OCI-LY7 (cell line): Measurements from ENCODE around the gene DBI. TPM values are rescaled to one million over a fixed set of nuclear protein-coding genes. Genes with fewer than 3 reads are reported as not detected.

Experiments
- BruUV-seq: library from RNA; stranded (reverse); fragments of 400-500 nt; replicated peaks from 2 replicates; lab custom pipeline; 2021; lab: Mats Ljungman, UMichigan
- CTCF ChIA-PET: fragments of 300-600 bp; sonication (Branson Sonifier 250); formaldehyde crosslinking; loops from one replicate; lab custom pipeline; 2022; ENCODE audit warnings: antibody characterized with exemption; ENCODE audit not compliant: unreplicated experiment; lab: Charles Lee
- POLR2A ChIA-PET: fragments of 300-600 bp; sonication (Branson Sonifier 250); formaldehyde crosslinking; loops from one replicate; lab custom pipeline; 2022; ENCODE audit warnings: antibody characterized with exemption; lab: Charles Lee
- DNase-seq: peaks from one replicate; pipeline ENCODE4 v3.0.0-alpha.2; 2015; ENCODE audit warnings: low spot score
- H2AFZ ChIP-seq: fragments of 200-600 bp; sonication (generic), shearing (Covaris generic); 2 replicates; pipeline ENCODE4 v1.6.1; 2014; ENCODE audit warnings: mild to moderate bottlenecking, antibody characterized with exemption, low read length, moderate library complexity
- H3K27ac ChIP-seq: fragments of 200-600 bp; sonication (generic); 2 replicates; pipeline ENCODE4 v1.5.1; 2014; ENCODE audit warnings: mixed run types, low read depth, mild to moderate bottlenecking, moderate library complexity, low read length, inconsistent platforms; ENCODE audit not compliant: poor library complexity, severe bottlenecking
- H3K36me3 ChIP-seq: fragments of 200-600 bp; sonication (generic); 2 replicates; pipeline ENCODE4 v1.6.1; 2014; ENCODE audit warnings: mild to moderate bottlenecking, antibody characterized with exemption, low read length, moderate library complexity, mixed read lengths; ENCODE audit not compliant: insufficient read depth
- H3K4me1 ChIP-seq: fragments of 200-600 bp; sonication (generic); 2 replicates; pipeline ENCODE4 v1.5.1; 2014; ENCODE audit warnings: mild to moderate bottlenecking, low read length; ENCODE audit not compliant: insufficient read depth, poor library complexity, severe bottlenecking
- H3K4me2 ChIP-seq: fragments of 200-600 bp; sonication (generic); 2 replicates; pipeline ENCODE4 v1.6.1; 2014; ENCODE audit warnings: mild to moderate bottlenecking, low read length
- H3K4me3 ChIP-seq: fragments of 200-600 bp; sonication (generic); 2 replicates; pipeline ENCODE4 v1.5.1; 2014; ENCODE audit warnings: mild to moderate bottlenecking, low read depth, low read length; ENCODE audit not compliant: poor library complexity, severe bottlenecking
- H3K79me2 ChIP-seq: fragments of 200-600 bp; sonication (generic); 2 replicates; pipeline ENCODE4 v1.6.1; 2016; ENCODE audit warnings: low read depth, mild to moderate bottlenecking, low read length, moderate library complexity, mixed read lengths; ENCODE audit not compliant: insufficient read depth
- H3K9me2 ChIP-seq: fragments of 200-600 bp; sonication (generic); 2 replicates; pipeline ENCODE4 v1.6.1; 2016; ENCODE audit warnings: mild to moderate bottlenecking, low read length, mixed read lengths; ENCODE audit not compliant: insufficient read depth
- H3K9me3 ChIP-seq: fragments of 200-600 bp; sonication (generic); 2 replicates; pipeline ENCODE4 v1.6.1; 2014; ENCODE audit warnings: mild to moderate bottlenecking, mixed run types, low read length, mixed read lengths
- H4K20me1 ChIP-seq: fragments of 200-600 bp; sonication (generic); 2 replicates; pipeline ENCODE4 v1.6.1; 2014; ENCODE audit warnings: mild to moderate bottlenecking, antibody characterized with exemption, low read length, moderate library complexity, mixed read lengths; ENCODE audit not compliant: insufficient read depth
- CTCF ChIP-seq: fragments of 200-600 bp; sonication (generic); conservative IDR thresholded peaks from 2 replicates; pipeline ENCODE4 v1.5.1; 2014; ENCODE audit warnings: mild to moderate bottlenecking, antibody characterized with exemption, low read length, moderate library complexity, mixed read lengths
- EZH2phosphoT487 ChIP-seq: fragments of 200-600 bp; sonication (generic); IDR thresholded peaks from 2 replicates; pipeline ENCODE4 v1.6.1; 2018; ENCODE audit warnings: low read depth, borderline replicate concordance, mild to moderate bottlenecking, mixed run types, antibody characterized with exemption, low read length, moderate library complexity, mixed read lengths
- intact Hi-C: fragments of 100-400 bp; cut with micrococcal nuclease; formaldehyde crosslinking; loops from one replicate; pipeline ENCODE4 v1.10.0; 2022; ENCODE audit not compliant: unreplicated experiment
- total RNA-seq, 2 experiments: library from RNA; depleted of rRNA in 1 of 2; stranded (reverse); fragments of >200 nt in 1 of 2; shearing (Covaris generic) in 1 of 2; gene quantifications; 2 replicates each; pipeline ENCODE4 v1.2.3, GENCODE V29; 2014 to 2022

The DBI gene
- total RNA-seq, 2 experiments from 2014 or later: 293 to 309 TPM

GRCh38 chr2:119383410-119384140 lies 16.8 kb downstream of the DBI start:
- peaks cover 35% of the 10 kb centered on the region for H3K4me1 ChIP-seq
- peak overlapping the region; percentile 35 for H3K4me2 ChIP-seq
- no peaks in the 10 kb centered on the region for H3K79me2 ChIP-seq
- H3K9me2 ChIP-seq: no peaks in the 10 kb centered on the region
- CTCF ChIA-PET: interaction anchor here (0.6 kb wide), 1 partner anchor 80 kb away, joined by 4 read pairs; no protein-coding TSS in a partner anchor
- H3K27ac ChIP-seq: peak overlapping the region; percentile 27
- no peak overlapping the region for H3K4me3 ChIP-seq
- TF ChIP-seq CTCF (no peak), EZH2phosphoT487 (no peak)
- H4K20me1 ChIP-seq: no peaks in the 10 kb centered on the region
- peak; percentile 56 for DNase-seq
- H3K36me3 ChIP-seq: no peaks in the 10 kb centered on the region; the same call in 1 of the 2 replicates
- intact Hi-C loops: no loop called here
- peak overlapping the region; percentile 13; the same call in 1 of the 2 replicates for H2AFZ ChIP-seq
- no TSS peak for BruUV-seq
- POLR2A ChIA-PET: interaction anchor here (0.7 to 1.3 kb wide), 6 partner anchors 9 to 295 kb away, joined by 3 to 4 read pairs (median 3); partner anchors contain the start of gene TMEM177
- no peaks in the 10 kb centered on the region for H3K9me3 ChIP-seq

- Histone ChIP-seq H3K9me2 (no peaks in the 10 kb centered on the region), H4K20me1 (no peaks in the 10 kb centered on the region), H3K9me3 (no peaks in the 10 kb centered on the region), H2AFZ (peak overlapping the region; percentile 56; the same call in 1 of the 2 replicates), H3K36me3 (no peaks in the 10 kb centered on the region; the same call in 1 of the 2 replicates), H3K4me2 (no peak overlapping the region), H3K4me3 (no peak overlapping the region), H3K79me2 (no peaks in the 10 kb centered on the region), H3K27ac (no peak overlapping the region), H3K4me1 (peaks cover 35% of the 10 kb centered on the region)
- TF ChIP-seq CTCF (no peak), EZH2phosphoT487 (no peak)
- no TSS peak for BruUV-seq
- CTCF ChIA-PET: no interaction called here
- intact Hi-C loops: no loop called here
- POLR2A ChIA-PET: interaction anchor here (0.6 to 0.8 kb wide), 2 partner anchors 18 to 88 kb away, joined by 3 to 4 read pairs; partner anchors contain the start of genes C2orf76 and DBI
- no peak for DNase-seq
These were observed 18.2 kb downstream of the DBI start for GRCh38 chr2:119384971-119385370.

- TF ChIP-seq CTCF (no peak), EZH2phosphoT487 (no peak)
- ChIA-PET POLR2A (interaction anchor here (1.5 kb wide), 1 partner anchor 17 kb away, joined by 4 read pairs; no protein-coding TSS in a partner anchor), CTCF (no interaction called here)
- H3K27ac ChIP-seq: no peak overlapping the region
- intact Hi-C loops: no loop called here
- no peaks in the 10 kb centered on the region for H3K9me3 ChIP-seq
- DNase-seq: no peak
- no TSS peak for BruUV-seq
- no peaks in the 10 kb centered on the region for H3K79me2 ChIP-seq
- no peak overlapping the region for H3K4me3 ChIP-seq
- H3K36me3 ChIP-seq: no peaks in the 10 kb centered on the region; the same call in 1 of the 2 replicates
- no peak overlapping the region for H3K4me2 ChIP-seq
- no peaks in the 10 kb centered on the region for H3K9me2 ChIP-seq
- H3K4me1 ChIP-seq: peaks cover 35% of the 10 kb centered on the region
- H4K20me1 ChIP-seq: no peaks in the 10 kb centered on the region
- H2AFZ ChIP-seq: peak overlapping the region; percentile 56
These were observed 18.7 kb downstream of the DBI start for GRCh38 chr2:119385466-119385865.
